Measurements from ENCODE around the gene RBBP8NL.

Gene RBBP8NL

DNA sequence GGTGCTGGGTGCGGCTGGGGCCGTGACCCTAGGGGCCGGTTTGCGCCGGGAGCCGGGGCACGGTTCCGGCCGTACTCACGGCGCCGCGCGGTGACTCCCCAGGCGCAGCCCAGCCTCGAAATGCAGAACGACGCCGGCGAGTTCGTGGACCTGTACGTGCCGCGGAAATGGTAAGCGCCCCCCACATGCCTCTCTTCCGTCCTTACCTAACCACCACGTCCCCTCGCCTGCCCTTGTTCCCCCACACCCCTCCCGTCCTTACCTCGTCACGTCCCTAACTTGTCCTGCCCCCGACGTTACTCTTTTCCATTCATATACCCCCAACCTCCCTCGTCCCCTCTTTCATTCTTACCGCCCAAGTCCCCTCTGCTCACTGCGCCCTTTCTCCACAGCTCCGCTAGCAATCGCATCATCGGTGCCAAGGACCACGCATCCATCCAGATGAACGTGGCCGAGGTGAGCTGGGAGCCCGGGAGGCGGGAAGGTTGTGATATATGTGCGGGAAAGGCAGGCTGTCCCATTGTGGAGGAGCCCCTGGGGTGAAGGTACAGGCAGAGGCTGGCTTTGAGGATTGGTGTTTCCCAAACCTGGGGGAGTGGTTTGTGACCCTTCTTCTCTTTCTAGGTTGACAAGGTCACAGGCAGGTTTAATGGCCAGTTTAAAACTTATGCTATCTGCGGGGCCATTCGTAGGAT is 40.0 kb downstream of the RBBP8NL start:
- TF ChIP-seq BACH2 (CRISPR knock-in tag; IDR thresholded peaks at IDR 0.05; ENCODE audit: borderline replicate concordance): no peak
- TF ChIP-seq RARB (CRISPR knock-in tag; IDR thresholded peaks at IDR 0.05): no peak
- TF ChIP-seq ZFP3 (CRISPR knock-in tag; IDR thresholded peaks at IDR 0.05): no peak
- TF ChIP-seq, protein P1, sequence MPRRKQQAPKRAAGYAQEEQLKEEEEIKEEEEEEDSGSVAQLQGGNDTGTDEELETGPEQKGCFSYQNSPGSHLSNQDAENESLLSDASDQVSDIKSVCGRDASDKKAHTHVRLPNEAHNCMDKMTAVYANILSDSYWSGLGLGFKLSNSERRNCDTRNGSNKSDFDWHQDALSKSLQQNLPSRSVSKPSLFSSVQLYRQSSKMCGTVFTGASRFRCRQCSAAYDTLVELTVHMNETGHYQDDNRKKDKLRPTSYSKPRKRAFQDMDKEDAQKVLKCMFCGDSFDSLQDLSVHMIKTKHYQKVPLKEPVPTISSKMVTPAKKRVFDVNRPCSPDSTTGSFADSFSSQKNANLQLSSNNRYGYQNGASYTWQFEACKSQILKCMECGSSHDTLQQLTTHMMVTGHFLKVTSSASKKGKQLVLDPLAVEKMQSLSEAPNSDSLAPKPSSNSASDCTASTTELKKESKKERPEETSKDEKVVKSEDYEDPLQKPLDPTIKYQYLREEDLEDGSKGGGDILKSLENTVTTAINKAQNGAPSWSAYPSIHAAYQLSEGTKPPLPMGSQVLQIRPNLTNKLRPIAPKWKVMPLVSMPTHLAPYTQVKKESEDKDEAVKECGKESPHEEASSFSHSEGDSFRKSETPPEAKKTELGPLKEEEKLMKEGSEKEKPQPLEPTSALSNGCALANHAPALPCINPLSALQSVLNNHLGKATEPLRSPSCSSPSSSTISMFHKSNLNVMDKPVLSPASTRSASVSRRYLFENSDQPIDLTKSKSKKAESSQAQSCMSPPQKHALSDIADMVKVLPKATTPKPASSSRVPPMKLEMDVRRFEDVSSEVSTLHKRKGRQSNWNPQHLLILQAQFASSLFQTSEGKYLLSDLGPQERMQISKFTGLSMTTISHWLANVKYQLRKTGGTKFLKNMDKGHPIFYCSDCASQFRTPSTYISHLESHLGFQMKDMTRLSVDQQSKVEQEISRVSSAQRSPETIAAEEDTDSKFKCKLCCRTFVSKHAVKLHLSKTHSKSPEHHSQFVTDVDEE (CRISPR knock-in tag; IDR thresholded peaks at IDR 0.05): no peak
- no peak for TF ChIP-seq ESRRG (CRISPR knock-in tag; IDR thresholded peaks at IDR 0.05)
- TF ChIP-seq, protein P2, sequence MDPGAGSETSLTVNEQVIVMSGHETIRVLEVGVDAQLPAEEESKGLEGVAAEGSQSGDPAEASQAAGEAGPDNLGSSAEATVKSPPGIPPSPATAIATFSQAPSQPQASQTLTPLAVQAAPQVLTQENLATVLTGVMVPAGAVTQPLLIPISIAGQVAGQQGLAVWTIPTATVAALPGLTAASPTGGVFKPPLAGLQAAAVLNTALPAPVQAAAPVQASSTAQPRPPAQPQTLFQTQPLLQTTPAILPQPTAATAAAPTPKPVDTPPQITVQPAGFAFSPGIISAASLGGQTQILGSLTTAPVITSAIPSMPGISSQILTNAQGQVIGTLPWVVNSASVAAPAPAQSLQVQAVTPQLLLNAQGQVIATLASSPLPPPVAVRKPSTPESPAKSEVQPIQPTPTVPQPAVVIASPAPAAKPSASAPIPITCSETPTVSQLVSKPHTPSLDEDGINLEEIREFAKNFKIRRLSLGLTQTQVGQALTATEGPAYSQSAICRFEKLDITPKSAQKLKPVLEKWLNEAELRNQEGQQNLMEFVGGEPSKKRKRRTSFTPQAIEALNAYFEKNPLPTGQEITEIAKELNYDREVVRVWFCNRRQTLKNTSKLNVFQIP (CRISPR knock-in tag; IDR thresholded peaks at IDR 0.05; ENCODE audit: borderline replicate concordance, low read depth): no peak
- no peak for TF ChIP-seq ISL1 (CRISPR knock-in tag; IDR thresholded peaks at IDR 0.05)
- no peak for TF ChIP-seq CSDC2 (CRISPR knock-in tag; IDR thresholded peaks at IDR 0.05)
- TF ChIP-seq TOX (CRISPR knock-in tag; IDR thresholded peaks at IDR 0.05; ENCODE audit: borderline replicate concordance): no peak
- TF ChIP-seq, protein P3, sequence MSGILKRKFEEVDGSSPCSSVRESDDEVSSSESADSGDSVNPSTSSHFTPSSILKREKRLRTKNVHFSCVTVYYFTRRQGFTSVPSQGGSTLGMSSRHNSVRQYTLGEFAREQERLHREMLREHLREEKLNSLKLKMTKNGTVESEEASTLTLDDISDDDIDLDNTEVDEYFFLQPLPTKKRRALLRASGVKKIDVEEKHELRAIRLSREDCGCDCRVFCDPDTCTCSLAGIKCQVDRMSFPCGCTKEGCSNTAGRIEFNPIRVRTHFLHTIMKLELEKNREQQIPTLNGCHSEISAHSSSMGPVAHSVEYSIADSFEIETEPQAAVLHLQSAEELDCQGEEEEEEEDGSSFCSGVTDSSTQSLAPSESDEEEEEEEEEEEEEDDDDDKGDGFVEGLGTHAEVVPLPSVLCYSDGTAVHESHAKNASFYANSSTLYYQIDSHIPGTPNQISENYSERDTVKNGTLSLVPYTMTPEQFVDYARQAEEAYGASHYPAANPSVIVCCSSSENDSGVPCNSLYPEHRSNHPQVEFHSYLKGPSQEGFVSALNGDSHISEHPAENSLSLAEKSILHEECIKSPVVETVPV (CRISPR knock-in tag; IDR thresholded peaks at IDR 0.05): no peak
- TF ChIP-seq, protein P4, sequence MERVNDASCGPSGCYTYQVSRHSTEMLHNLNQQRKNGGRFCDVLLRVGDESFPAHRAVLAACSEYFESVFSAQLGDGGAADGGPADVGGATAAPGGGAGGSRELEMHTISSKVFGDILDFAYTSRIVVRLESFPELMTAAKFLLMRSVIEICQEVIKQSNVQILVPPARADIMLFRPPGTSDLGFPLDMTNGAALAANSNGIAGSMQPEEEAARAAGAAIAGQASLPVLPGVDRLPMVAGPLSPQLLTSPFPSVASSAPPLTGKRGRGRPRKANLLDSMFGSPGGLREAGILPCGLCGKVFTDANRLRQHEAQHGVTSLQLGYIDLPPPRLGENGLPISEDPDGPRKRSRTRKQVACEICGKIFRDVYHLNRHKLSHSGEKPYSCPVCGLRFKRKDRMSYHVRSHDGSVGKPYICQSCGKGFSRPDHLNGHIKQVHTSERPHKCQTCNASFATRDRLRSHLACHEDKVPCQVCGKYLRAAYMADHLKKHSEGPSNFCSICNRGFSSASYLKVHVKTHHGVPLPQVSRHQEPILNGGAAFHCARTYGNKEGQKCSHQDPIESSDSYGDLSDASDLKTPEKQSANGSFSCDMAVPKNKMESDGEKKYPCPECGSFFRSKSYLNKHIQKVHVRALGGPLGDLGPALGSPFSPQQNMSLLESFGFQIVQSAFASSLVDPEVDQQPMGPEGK (CRISPR knock-in tag; IDR thresholded peaks at IDR 0.05; ENCODE audit: borderline replicate concordance): no peak
- TF ChIP-seq ZNF70 (CRISPR knock-in tag; IDR thresholded peaks at IDR 0.05): no peak
- TF ChIP-seq, protein P5, sequence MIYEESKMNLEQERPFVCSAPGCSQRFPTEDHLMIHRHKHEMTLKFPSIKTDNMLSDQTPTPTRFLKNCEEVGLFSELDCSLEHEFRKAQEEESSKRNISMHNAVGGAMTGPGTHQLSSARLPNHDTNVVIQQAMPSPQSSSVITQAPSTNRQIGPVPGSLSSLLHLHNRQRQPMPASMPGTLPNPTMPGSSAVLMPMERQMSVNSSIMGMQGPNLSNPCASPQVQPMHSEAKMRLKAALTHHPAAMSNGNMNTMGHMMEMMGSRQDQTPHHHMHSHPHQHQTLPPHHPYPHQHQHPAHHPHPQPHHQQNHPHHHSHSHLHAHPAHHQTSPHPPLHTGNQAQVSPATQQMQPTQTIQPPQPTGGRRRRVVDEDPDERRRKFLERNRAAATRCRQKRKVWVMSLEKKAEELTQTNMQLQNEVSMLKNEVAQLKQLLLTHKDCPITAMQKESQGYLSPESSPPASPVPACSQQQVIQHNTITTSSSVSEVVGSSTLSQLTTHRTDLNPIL (CRISPR knock-in tag; IDR thresholded peaks at IDR 0.05; ENCODE audit: low read depth): no peak
- no peak for TF ChIP-seq ZC3H10 (CRISPR knock-in tag; IDR thresholded peaks at IDR 0.05)
- TF ChIP-seq PPARA (CRISPR knock-in tag; IDR thresholded peaks at IDR 0.05; ENCODE audit: borderline replicate concordance): no peak
- no peak for TF ChIP-seq OSR1 (CRISPR knock-in tag; IDR thresholded peaks at IDR 0.05)
- TF ChIP-seq ZNF8 (CRISPR knock-in tag; IDR thresholded peaks at IDR 0.05): no peak
- no peak; the same call in 2 of the 3 replicates for ATAC-seq

DNA sequence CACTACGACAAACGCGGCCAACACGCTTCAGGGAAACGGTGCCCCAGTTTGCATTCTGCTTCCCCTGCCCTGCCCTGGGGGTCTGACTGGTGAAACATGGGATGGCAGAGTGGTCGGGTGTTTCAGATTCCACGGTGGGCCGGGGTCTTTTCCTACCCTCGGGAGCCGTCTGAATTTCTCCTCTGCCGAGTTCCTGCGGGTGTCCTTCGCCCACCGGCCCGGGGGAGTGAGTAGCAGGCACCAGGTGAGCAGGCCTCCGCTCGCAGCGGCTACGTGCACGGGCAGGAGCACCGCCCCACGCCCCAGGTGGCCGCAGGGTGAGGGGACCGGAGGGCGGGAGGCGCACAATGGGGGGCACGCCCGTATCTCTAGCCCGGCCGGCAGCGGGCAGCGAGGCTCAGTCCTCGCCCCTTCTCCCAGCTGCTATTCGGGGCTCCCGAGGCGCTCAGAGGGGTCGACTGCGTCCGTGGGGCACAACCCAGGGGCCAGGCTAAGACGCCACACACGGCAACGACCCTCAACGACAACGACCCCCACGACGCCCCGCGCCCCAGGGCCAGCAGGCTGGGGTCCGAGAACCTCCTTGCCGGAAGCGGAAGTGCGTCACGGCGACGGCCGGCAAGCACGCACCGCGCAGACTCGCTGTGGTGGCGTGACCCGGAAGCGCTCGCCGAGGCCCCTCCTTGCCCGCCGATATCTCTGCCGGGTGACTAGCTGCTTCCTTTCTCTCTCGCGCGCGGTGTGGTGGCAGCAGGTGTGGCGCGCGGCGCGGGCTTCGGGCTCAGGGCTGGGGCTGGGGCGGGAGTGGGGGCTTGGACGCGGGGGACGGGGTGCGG is 40.7 kb downstream of the RBBP8NL start, which contains the start of gene RPS21:
RPS21 (plus strand) TSS at position 721 of the 836 bp plus-strand sequence. CDS start 236 bp downstream, outside the sequence.
- no peak for TF ChIP-seq ESRRG (CRISPR knock-in tag; IDR thresholded peaks at IDR 0.05)
- TF ChIP-seq SNAI2 (CRISPR knock-in tag; IDR thresholded peaks at IDR 0.05): no peak
- no peak for TF ChIP-seq TOX (CRISPR knock-in tag; IDR thresholded peaks at IDR 0.05; ENCODE audit: borderline replicate concordance)
- no peak for TF ChIP-seq TCF4 (CRISPR knock-in tag; IDR thresholded peaks at IDR 0.05; ENCODE audit: borderline replicate concordance)
- no peak for TF ChIP-seq ARNTL (CRISPR knock-in tag; IDR thresholded peaks at IDR 0.05; ENCODE audit: borderline replicate concordance, low read depth)
- TF ChIP-seq ZC3H10 (CRISPR knock-in tag; IDR thresholded peaks at IDR 0.05): no peak
- TF ChIP-seq, protein P2 (CRISPR knock-in tag; IDR thresholded peaks at IDR 0.05; ENCODE audit: borderline replicate concordance, low read depth): no peak
- no peak for TF ChIP-seq GLIS3 (CRISPR knock-in tag; IDR thresholded peaks at IDR 0.05)
- no peak for TF ChIP-seq ZNF8 (CRISPR knock-in tag; IDR thresholded peaks at IDR 0.05)
- no peak for TF ChIP-seq ZNF70 (CRISPR knock-in tag; IDR thresholded peaks at IDR 0.05)
- TF ChIP-seq CSDC2 (CRISPR knock-in tag; IDR thresholded peaks at IDR 0.05): no peak
- ATAC-seq: peak; percentile 86

All from SK-N-SH treated with all-trans-retinoic acid at 6 μM for 48 hours (cell line).